ENCODE data around the gene RPS29. TPM values are rescaled to one million over a fixed set of nuclear protein-coding genes. Genes with fewer than 3 reads are reported as not detected.
A peak's percentile ranks its signal among the peaks of the same experiment; 100 is the strongest.
"Not testable (repeated sequence)": the region's sequence is repeated elsewhere in the genome, so short reads cannot be mapped to it uniquely, and the experiment has no call there.

The RPS29 gene
- total and polyA plus RNA-seq, 2 of the 13 experiments (the other 11 are each of a cell fraction or from before 2014, with no cell fraction given): 4,303 to 8,215 TPM

- peak overlapping the region; percentile 74 for H3K4me2 ChIP-seq (ENCODE audit: low read depth, low read length)
- 26% methylated on average over 19 of the region's 19 CpGs for WGBS (ENCODE audit: low lambda C conversion rate)
- FAIRE-seq; H3K27me3 ChIP-seq (ENCODE audit: control insufficient read depth in 1 of 2, insufficient read depth in 2 of 2, low read length in 2 of 2); intact Hi-C loops (cut with micrococcal nuclease; ENCODE audit: unreplicated experiment); in situ Hi-C loops (cut with HindIII; ENCODE audit: extremely low pct_ligation_motif_present, low pct_unique_long_range_greater_than_20kb); H3K9me3 ChIP-seq (ENCODE audit: low read length); CTCF ChIA-PET (ENCODE audit: low intra/inter-chr PET ratio, low total read pairs); ATAC-seq; H2AFZ ChIP-seq (ENCODE audit: low read length); DNase-seq (ENCODE audit: low spot score); BruUV-seq (replicated peaks): not testable (repeated sequence)
- peak overlapping the region; percentile 94 for H3K27ac ChIP-seq (ENCODE audit: extremely low read length, insufficient read depth, low read length)
- peaks cover 59% of the 10 kb centered on the region for H3K4me1 ChIP-seq (ENCODE audit: insufficient read depth, low read length)
- POLR2A ChIA-PET: interaction anchor here (3.4 kb wide), 1 partner anchor 21 kb away, joined by 62 read pairs; the partner anchor contains the start of gene LRR1
- peaks cover 12% of the 10 kb centered on the region for H4K20me1 ChIP-seq (ENCODE audit: insufficient read depth, low read length)
- TF ChIP-seq SP2 (CRISPR knock-in tag; IDR thresholded peaks at IDR 0.05): 0 out of 2 replicates have a peak, but pooled peaks have one; percentile 28
- peak overlapping the region; percentile 79 to 92 (median 92) for H3K4me3 ChIP-seq (replicated peaks in 1 of 3; ENCODE audit: insufficient read depth in 1 of 3, low read depth in 2 of 3, low read length in 3 of 3)
- H3K79me2 ChIP-seq (ENCODE audit: insufficient read depth, low read length): peaks cover 58% of the 10 kb centered on the region
- peak overlapping the region; percentile 96 for H3K9ac ChIP-seq (ENCODE audit: insufficient read depth, low read depth, low read length)
- peaks cover 0 to 14% of the 10 kb centered on the region in 2 experiments; a peak in 2 of 5 replicates for H3K36me3 ChIP-seq (replicated peaks in 1 of 2; ENCODE audit: control insufficient read depth in 1 of 2, insufficient read depth in 2 of 2, low read length in 2 of 2)
Observed at GRCh38 chr14:49619273-49619672, 33.1 kb upstream of the RPS29 start.

DNA sequence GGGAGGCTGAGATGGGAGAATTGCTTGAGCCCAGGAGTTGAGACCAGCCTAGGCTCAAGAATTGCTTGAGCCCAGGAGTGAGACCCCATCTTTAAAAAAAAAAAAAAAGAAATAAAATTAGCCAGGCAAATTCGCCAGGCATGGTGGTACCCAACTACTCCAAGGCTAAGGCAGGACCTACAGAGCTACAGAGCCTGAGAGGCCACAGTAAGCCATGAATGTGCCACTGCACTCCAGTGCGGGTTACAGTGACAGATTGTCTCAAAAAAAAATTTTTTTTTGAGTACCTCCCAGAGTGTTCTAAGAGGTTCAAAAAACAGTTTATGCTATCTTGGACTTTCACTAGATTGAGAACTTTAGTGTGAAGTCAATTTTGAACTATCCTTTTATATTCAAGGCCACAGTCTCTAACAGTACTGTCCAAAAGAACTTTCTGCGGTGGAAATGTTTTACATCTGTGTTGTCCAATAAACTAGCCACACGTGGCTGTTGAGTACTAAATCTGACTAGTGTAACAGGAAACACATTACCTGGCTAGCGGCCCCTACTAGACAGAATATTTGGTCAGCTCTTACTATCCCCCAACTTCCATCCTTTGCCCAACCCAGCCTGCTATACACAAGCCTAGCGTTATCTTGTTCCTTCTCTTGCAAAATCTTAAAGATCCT lies 31.8 kb upstream of the RPS29 start:
- H3K27me3 ChIP-seq (ENCODE audit: control insufficient read depth in 1 of 2, insufficient read depth in 2 of 2, low read length in 2 of 2): no peaks in the 10 kb centered on the region; a peak in 1 of 5 replicates
- H2AFZ ChIP-seq (ENCODE audit: low read length): no peak overlapping the region
- ATAC-seq (no peak), FAIRE-seq (no peak), DNase-seq (ENCODE audit: low spot score) (no peak)
- H4K20me1 ChIP-seq (ENCODE audit: insufficient read depth, low read length): peaks cover 12% of the 10 kb centered on the region
- no peaks in the 10 kb centered on the region for H3K9me3 ChIP-seq (ENCODE audit: low read length)
- intact Hi-C loops (cut with micrococcal nuclease; ENCODE audit: unreplicated experiment) (no loop called here), in situ Hi-C loops (cut with HindIII; ENCODE audit: extremely low pct_ligation_motif_present, low pct_unique_long_range_greater_than_20kb) (no loop called here)
- H3K9ac ChIP-seq (ENCODE audit: insufficient read depth, low read depth, low read length): no peak overlapping the region
- H3K27ac ChIP-seq (ENCODE audit: extremely low read length, insufficient read depth, low read length): no peak overlapping the region
- peaks cover 0 to 14% of the 10 kb centered on the region in 2 experiments; a peak in 2 of 5 replicates for H3K36me3 ChIP-seq (replicated peaks in 1 of 2; ENCODE audit: control insufficient read depth in 1 of 2, insufficient read depth in 2 of 2, low read length in 2 of 2)
- no TSS peak for BruUV-seq (replicated peaks)
- no peak overlapping the region for H3K4me3 ChIP-seq (replicated peaks in 1 of 3; ENCODE audit: insufficient read depth in 1 of 3, low read depth in 2 of 3, low read length in 3 of 3)
- H3K4me2 ChIP-seq (ENCODE audit: low read depth, low read length): no peak overlapping the region; the same call in 1 of the 2 replicates
- POLR2A ChIA-PET: interaction anchor here (0.6 to 0.9 kb wide), 2 partner anchors 19 to 32 kb away, joined by 3 to 4 read pairs; partner anchors contain the start of genes LRR1 and RPS29
- peaks cover 46% of the 10 kb centered on the region for H3K4me1 ChIP-seq (ENCODE audit: insufficient read depth, low read length)
- peaks cover 50% of the 10 kb centered on the region for H3K79me2 ChIP-seq (ENCODE audit: insufficient read depth, low read length)
- CTCF ChIA-PET (ENCODE audit: low intra/inter-chr PET ratio, low total read pairs): no interaction called here
- WGBS (ENCODE audit: low lambda C conversion rate): 87% methylated on average over 6 of the region's 6 CpGs
- TF ChIP-seq, protein P1, sequence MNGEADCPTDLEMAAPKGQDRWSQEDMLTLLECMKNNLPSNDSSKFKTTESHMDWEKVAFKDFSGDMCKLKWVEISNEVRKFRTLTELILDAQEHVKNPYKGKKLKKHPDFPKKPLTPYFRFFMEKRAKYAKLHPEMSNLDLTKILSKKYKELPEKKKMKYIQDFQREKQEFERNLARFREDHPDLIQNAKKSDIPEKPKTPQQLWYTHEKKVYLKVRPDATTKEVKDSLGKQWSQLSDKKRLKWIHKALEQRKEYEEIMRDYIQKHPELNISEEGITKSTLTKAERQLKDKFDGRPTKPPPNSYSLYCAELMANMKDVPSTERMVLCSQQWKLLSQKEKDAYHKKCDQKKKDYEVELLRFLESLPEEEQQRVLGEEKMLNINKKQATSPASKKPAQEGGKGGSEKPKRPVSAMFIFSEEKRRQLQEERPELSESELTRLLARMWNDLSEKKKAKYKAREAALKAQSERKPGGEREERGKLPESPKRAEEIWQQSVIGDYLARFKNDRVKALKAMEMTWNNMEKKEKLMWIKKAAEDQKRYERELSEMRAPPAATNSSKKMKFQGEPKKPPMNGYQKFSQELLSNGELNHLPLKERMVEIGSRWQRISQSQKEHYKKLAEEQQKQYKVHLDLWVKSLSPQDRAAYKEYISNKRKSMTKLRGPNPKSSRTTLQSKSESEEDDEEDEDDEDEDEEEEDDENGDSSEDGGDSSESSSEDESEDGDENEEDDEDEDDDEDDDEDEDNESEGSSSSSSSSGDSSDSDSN (CRISPR knock-in tag; IDR thresholded peaks at IDR 0.05): no peak
- TF ChIP-seq CC2D1A (CRISPR knock-in tag; IDR thresholded peaks at IDR 0.05): no peak
- 0 out of 2 replicates have a peak, but pooled peaks have one; percentile 30 for TF ChIP-seq MBD4 (IDR thresholded peaks at IDR 0.05; ENCODE audit: borderline replicate concordance, low read length)
- TF ChIP-seq ZNF768 (CRISPR knock-in tag; IDR thresholded peaks at IDR 0.05): no peak
- TF ChIP-seq PHF21A (CRISPR knock-in tag; IDR thresholded peaks at IDR 0.05): no peak
- TF ChIP-seq, protein P2, sequence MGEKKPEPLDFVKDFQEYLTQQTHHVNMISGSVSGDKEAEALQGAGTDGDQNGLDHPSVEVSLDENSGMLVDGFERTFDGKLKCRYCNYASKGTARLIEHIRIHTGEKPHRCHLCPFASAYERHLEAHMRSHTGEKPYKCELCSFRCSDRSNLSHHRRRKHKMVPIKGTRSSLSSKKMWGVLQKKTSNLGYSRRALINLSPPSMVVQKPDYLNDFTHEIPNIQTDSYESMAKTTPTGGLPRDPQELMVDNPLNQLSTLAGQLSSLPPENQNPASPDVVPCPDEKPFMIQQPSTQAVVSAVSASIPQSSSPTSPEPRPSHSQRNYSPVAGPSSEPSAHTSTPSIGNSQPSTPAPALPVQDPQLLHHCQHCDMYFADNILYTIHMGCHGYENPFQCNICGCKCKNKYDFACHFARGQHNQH (CRISPR knock-in tag; IDR thresholded peaks at IDR 0.05): no peak
- no peak for TF ChIP-seq ZNF598 (CRISPR knock-in tag; IDR thresholded peaks at IDR 0.05; ENCODE audit: borderline replicate concordance)
- no peak for TF ChIP-seq PAXIP1 (CRISPR knock-in tag; conservative IDR thresholded peaks at IDR 0.05)
